ENCODE results near the gene PRDM7. TPM values are rescaled to one million over a fixed set of nuclear protein-coding genes. Genes with fewer than 3 reads are reported as not detected.

Gene PRDM7
- total RNA-seq, 1 experiment from 2014 or later, result not detected

- TF ChIP-seq ZNF232 (CRISPR knock-in tag; IDR thresholded peaks at IDR 0.05), result no peak
- no peak for TF ChIP-seq SOX15 (CRISPR knock-in tag; IDR thresholded peaks at IDR 0.05)
- no peak for TF ChIP-seq ZNF219 (CRISPR knock-in tag; IDR thresholded peaks at IDR 0.05; ENCODE audit: borderline replicate concordance)
Observed at GRCh38 chr16:90023078-90023447, 54.1 kb downstream of the PRDM7 start (continued).

DNA sequence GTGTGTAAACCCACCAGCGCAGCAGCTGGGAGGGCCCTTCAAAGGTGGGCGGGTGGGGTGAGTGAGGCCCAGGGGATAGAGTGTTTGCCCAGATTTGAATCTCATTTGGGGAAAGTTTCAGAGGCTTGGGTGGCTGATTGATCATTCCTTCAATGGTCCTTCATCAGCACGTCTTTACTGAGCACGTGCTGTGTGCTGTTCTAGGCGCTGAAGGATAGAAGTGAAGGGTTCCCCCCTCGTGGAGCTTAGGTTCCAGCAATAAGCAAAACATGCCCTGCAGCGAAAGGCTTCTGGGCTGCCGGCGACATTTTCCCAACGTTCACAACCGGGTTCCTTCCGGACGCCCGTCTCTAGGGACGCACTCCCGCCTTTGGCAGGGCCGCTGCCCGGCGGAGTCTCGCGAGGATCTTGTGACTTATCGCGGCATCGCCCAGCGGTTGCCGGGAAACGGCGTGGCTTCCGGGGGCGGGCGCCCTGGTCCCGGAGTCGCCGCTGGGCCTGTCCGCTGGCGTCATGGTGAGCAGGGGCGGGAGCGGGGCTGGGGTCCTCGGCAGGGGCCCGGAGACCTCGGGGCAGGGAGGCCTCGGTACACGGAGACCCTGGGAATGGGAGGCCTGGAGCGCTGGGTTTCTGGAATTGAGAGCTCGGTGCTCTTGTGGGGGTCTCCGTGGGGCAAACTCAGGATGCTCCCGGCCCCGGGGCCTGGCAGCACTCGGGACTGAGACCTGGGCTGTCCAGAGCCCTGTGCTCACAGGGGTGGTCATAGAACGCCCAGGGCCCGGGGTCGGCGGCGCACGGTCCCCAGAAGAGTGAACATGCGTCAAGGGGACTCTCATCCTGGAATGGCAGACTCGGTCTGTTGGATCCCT, 54.7 kb downstream of the PRDM7 start:
- H3K9me3 Mint-ChIP-seq, result no peaks in the 10 kb centered on the region
- H3K27me3 Mint-ChIP-seq (ENCODE audit: low read depth), result no peaks in the 10 kb centered on the region
- ChIA-PET CTCF (interaction anchor here (0.6 to 1.4 kb wide), 6 partner anchors 13 to 407 kb away, joined by 3 to 4 read pairs (median 4); partner anchors contain the start of gene MC1R), POLR2A (interaction anchor here (0.7 kb wide), 1 partner anchor 16 kb away, joined by 5 read pairs; no protein-coding TSS in a partner anchor)
- ATAC-seq, result peak; percentile 29
- peaks cover 34% of the 10 kb centered on the region for H3K4me1 Mint-ChIP-seq
- DNase-seq (ENCODE audit: low spot score), result peak; percentile 86
- peak overlapping the region; percentile 97 for H3K27ac Mint-ChIP-seq
- TF ChIP-seq TP53 (CRISPR knock-in tag; IDR thresholded peaks at IDR 0.05) (no peak), GABPB1 (CRISPR knock-in tag; IDR thresholded peaks at IDR 0.05) (peak; percentile 60; the same call in 1 of the 2 replicates)
- H3K4me3 Mint-ChIP-seq, result peak overlapping the region; percentile 70
- no peaks in the 10 kb centered on the region for H3K36me3 Mint-ChIP-seq

DNA sequence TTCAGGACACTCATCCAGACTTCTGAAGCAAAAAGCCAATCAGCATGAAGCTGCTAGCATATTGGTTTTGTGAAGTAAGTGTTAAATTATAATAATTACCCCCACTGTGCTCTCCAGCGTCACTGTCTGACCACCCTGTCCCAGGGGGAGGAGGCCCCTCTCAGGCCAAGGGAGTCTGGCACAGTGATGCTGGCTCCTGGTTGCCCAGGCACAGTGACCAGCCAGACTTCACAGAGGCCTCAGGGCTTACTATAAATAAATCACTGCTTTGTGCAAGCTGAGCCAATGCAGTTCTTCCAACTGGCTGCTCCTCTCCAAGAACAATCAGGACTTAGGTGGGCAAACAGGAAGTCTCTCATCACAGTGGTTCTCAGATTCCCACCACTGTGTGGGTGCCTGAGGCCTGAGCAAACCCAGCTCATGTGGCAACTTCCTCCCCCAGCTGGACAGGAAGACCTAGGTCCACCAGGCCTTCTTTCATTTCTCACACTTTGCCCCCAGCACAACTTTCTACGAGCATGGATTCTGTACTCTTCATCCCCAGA, 56.2 kb downstream of the PRDM7 start:
- ChIA-PET POLR2A (interaction anchor here (0.6 kb wide), 1 partner anchor 28 kb away, joined by 3 read pairs; no protein-coding TSS in a partner anchor), CTCF (interaction anchor here (1.7 to 3.4 kb wide), 5 partner anchors 10 to 61 kb away, joined by 3 to 24 read pairs (median 7); no protein-coding TSS in a partner anchor)
- ATAC-seq (no peak), DNase-seq (ENCODE audit: low spot score) (no peak)
- Mint-ChIP-seq H3K27me3 (ENCODE audit: low read depth) (no peaks in the 10 kb centered on the region), H3K4me3 (peak overlapping the region; percentile 82), H3K36me3 (peaks cover 1% of the 10 kb centered on the region; the same call in 1 of the 2 replicates), H3K27ac (peak overlapping the region; percentile 97), H3K4me1 (peaks cover 34% of the 10 kb centered on the region), H3K9me3 (no peaks in the 10 kb centered on the region)
- TF ChIP-seq IRF1 (CRISPR knock-in tag; IDR thresholded peaks at IDR 0.05) (0 out of 2 replicates have a peak, but pooled peaks have one; percentile 39), ZNF232 (CRISPR knock-in tag; IDR thresholded peaks at IDR 0.05) (no peak), ATF1 (CRISPR knock-in tag; IDR thresholded peaks at IDR 0.05) (no peak), NFATC4 (CRISPR knock-in tag; IDR thresholded peaks at IDR 0.05) (no peak)

GRCh38 chr16:90020260-90020837, 56.8 kb downstream of the PRDM7 start:
- ChIA-PET CTCF (interaction anchor here (0.6 to 3.4 kb wide), 10 partner anchors 11 to 96 kb away, joined by 3 to 24 read pairs (median 5); partner anchors contain the start of genes DEF8 and TUBB3), POLR2A (interaction anchor here (0.6 to 2.6 kb wide), 3 partner anchors 27 to 320 kb away, joined by 3 to 8 read pairs (median 3); no protein-coding TSS in a partner anchor)
- Mint-ChIP-seq H3K9me3 (no peaks in the 10 kb centered on the region), H3K36me3 (peaks cover 7% of the 10 kb centered on the region; the same call in 1 of the 2 replicates), H3K4me3 (peak overlapping the region; percentile 82), H3K27me3 (ENCODE audit: low read depth) (no peaks in the 10 kb centered on the region), H3K4me1 (peaks cover 34% of the 10 kb centered on the region), H3K27ac (peak overlapping the region; percentile 97)
- DNase-seq (ENCODE audit: low spot score) (no peak), ATAC-seq (0 out of 2 replicates have a peak, but pooled peaks have one; percentile 4)
- no peak for TF ChIP-seq PREB (CRISPR knock-in tag; IDR thresholded peaks at IDR 0.05; ENCODE audit: borderline replicate concordance)
- TF ChIP-seq ZNF671 (CRISPR knock-in tag; IDR thresholded peaks at IDR 0.05), result no peak
- no peak for TF ChIP-seq SMAD3 (CRISPR knock-in tag; IDR thresholded peaks at IDR 0.05; ENCODE audit: borderline replicate concordance)

Data from WTC11 (cell line).